Heart left ventricle (tissue), 13 donors: ENCODE results near the gene CACNB4.

ENCODE experiments used
- CTCF ChIP-seq, 12 donors: fragments of 200-600 bp; sonication (generic) in 4 of 12; IDR thresholded peaks; one replicate each; pipeline versions ENCODE4 v1.5.0 to v1.8.0; 2018 to 2022; ENCODE audit warnings: antibody characterized with exemption in 12 of 12, mild to moderate bottlenecking in 5 of 12
- POLR2A ChIP-seq, 2 donors: fragments of 450-650 bp; IDR thresholded peaks; one replicate each; pipeline ENCODE4 v1.6.1; 2017; ENCODE audit warnings: antibody characterized with exemption in 2 of 2, mild to moderate bottlenecking in 2 of 2, moderate library complexity in 2 of 2
- donor health status: ischemic (EF 13 %, LVEDD 7.1; RV severe dilation, severe dysfunction).
- donor health status: DM: no; HTN: yes; CAD: no.
- donor health status: DM: no; HTN: no; CAD: no.
- donor health status: ischemic (EF 25% LVEDD 6.9; RV normal size, moderate dysfunction).
- donor health status: ischemic (EF 25% LVEDD 5.7; RV mildly dilated, moderate dysfunction).
- donor health status: ischemic (EF 35%, LVEDD 5.7; RV mildly dilated, moderate dysfunction).
- donor health status: nonischemic (EF 11% LVEDD 7.7; RV severe dilation, severe dysfunction).
- donor health status: DM: yes; HTN: yes; CAD: no.
- donor health status: PGD.
- donor health status: ischemic (EF 29% LVEDD 5.4; RV normal size, mild dysfunction).
- donor health status: nonischemic (EF 23%, LVEDD 6.1; RV moderate dilation, normal function).

GRCh38 chr2:151880586-151880985 lies 218.3 kb downstream of the CACNB4 start:
- TF ChIP-seq CTCF (IDR thresholded peaks at IDR 0.05) (no peak), POLR2A (IDR thresholded peaks at IDR 0.05) (no peak)
